Loucy (cell line): Measurements from ENCODE around the gene MPG.

Source experiments
- H2AFZ ChIP-seq: fragments of 200-600 bp; sonication (generic); 2 replicates; pipeline ENCODE4 v1.6.0; 2016; ENCODE audit warnings: antibody characterized with exemption, mild to moderate bottlenecking, low read length, moderate library complexity
- H3F3A ChIP-seq: fragments of 200-600 bp; 2 replicates; pipeline ENCODE4 v1.6.0; 2016; ENCODE audit warnings: antibody characterized with exemption, low read depth, mild to moderate bottlenecking
- H3K27me3 ChIP-seq: fragments of 200-600 bp; sonication (generic); 2 replicates; pipeline ENCODE4 v1.6.1; 2014; ENCODE audit warnings: low read length, mild to moderate bottlenecking; ENCODE audit not compliant: insufficient read depth, poor library complexity, severe bottlenecking
- H3K36me3 ChIP-seq: fragments of 200-600 bp; sonication (generic); 2 replicates; pipeline ENCODE4 v1.6.1; 2016; ENCODE audit warnings: low read length; ENCODE audit not compliant: insufficient read depth
- H3K4me1 ChIP-seq: fragments of 200-600 bp; sonication (generic); 2 replicates; pipeline ENCODE4 v1.5.1; 2014; ENCODE audit warnings: low read length, mild to moderate bottlenecking; ENCODE audit not compliant: insufficient read depth, poor library complexity, severe bottlenecking
- H3K4me2 ChIP-seq: fragments of 200-600 bp; sonication (generic); 2 replicates; pipeline ENCODE4 v1.6.0; 2014; ENCODE audit warnings: antibody characterized with exemption, low read length, low read depth, mild to moderate bottlenecking; ENCODE audit not compliant: poor library complexity, severe bottlenecking
- H3K4me3 ChIP-seq: fragments of 200-600 bp; sonication (generic); 2 replicates; pipeline ENCODE4 v1.5.1; 2014; ENCODE audit warnings: low read length, mild to moderate bottlenecking, mixed read lengths; ENCODE audit not compliant: poor library complexity, severe bottlenecking
- H3K79me2 ChIP-seq: fragments of 200-600 bp; sonication (generic); 2 replicates; pipeline ENCODE4 v1.6.1; 2014; ENCODE audit warnings: low read length; ENCODE audit not compliant: insufficient read depth
- H3K9ac ChIP-seq: fragments of 200-600 bp; sonication (generic); 2 replicates; pipeline ENCODE4 v1.6.0; 2014; ENCODE audit warnings: mild to moderate bottlenecking, low read depth, low read length, moderate library complexity; ENCODE audit not compliant: poor library complexity, severe bottlenecking
- H3K9me2 ChIP-seq: fragments of 200-600 bp; sonication (generic); replicated peaks from 2 replicates; pipeline ENCODE4 v1.6.1; 2016; ENCODE audit warnings: low read depth, low read length, mixed read lengths
- H3K9me3 ChIP-seq: fragments of 200-600 bp; sonication (generic); 2 replicates; pipeline ENCODE4 v1.6.1; 2014; ENCODE audit warnings: mild to moderate bottlenecking, antibody characterized with exemption, low read length, low read depth; ENCODE audit not compliant: insufficient read depth
- H4K20me1 ChIP-seq: fragments of 200-600 bp; sonication (generic); 2 replicates; pipeline ENCODE4 v1.6.0; 2014; ENCODE audit warnings: antibody characterized with exemption, low read length, mild to moderate bottlenecking; ENCODE audit not compliant: insufficient read depth, poor library complexity, severe bottlenecking
- EZH2phosphoT487 ChIP-seq: fragments of 200-600 bp; IDR thresholded peaks from 2 replicates; pipeline ENCODE4 v1.6.1; 2018; ENCODE audit warnings: antibody characterized with exemption, mild to moderate bottlenecking, moderate library complexity, borderline replicate concordance
- TF ChIP-seq, protein P1 (sequence below): fragments of 200-600 bp; sonication (generic); conservative IDR thresholded peaks from 2 replicates; pipeline ENCODE4 v1.5.1; 2014; ENCODE audit warnings: mild to moderate bottlenecking, antibody characterized with exemption, low read length

MPG gene

DNA sequence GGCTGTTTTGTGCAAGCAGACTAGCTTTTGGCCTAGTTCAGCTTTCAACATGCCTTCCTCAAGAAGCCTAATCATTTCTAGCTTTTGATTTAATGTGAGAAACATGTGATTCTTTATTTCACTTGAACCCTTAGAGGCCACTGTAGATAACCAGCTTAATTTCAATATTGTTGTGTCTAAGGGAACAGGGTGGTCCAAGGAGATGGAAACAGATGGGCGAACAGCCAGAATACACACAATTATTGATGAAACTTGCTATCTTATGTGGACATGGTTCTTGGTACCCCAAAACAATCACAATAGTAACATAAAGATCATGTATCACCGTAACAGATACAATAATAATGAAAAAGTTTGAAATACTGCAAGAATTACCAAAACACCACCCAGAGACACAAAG, 55.7 kb downstream of the MPG start:
- H3K4me1 ChIP-seq: peaks cover 8% of the 10 kb centered on the region
- 0 out of 2 replicates have a peak, but pooled peaks cover 3% of the 10 kb centered on the region for H3F3A ChIP-seq
- no peaks in the 10 kb centered on the region for H3K36me3 ChIP-seq
- no peak overlapping the region for H3K4me2 ChIP-seq
- H3K4me3 ChIP-seq: no peak overlapping the region
- H3K79me2 ChIP-seq: no peaks in the 10 kb centered on the region
- H3K9me3 ChIP-seq: no peaks in the 10 kb centered on the region
- H3K9ac ChIP-seq: no peak overlapping the region
- H2AFZ ChIP-seq: no peak overlapping the region
- TF ChIP-seq, protein P1, sequence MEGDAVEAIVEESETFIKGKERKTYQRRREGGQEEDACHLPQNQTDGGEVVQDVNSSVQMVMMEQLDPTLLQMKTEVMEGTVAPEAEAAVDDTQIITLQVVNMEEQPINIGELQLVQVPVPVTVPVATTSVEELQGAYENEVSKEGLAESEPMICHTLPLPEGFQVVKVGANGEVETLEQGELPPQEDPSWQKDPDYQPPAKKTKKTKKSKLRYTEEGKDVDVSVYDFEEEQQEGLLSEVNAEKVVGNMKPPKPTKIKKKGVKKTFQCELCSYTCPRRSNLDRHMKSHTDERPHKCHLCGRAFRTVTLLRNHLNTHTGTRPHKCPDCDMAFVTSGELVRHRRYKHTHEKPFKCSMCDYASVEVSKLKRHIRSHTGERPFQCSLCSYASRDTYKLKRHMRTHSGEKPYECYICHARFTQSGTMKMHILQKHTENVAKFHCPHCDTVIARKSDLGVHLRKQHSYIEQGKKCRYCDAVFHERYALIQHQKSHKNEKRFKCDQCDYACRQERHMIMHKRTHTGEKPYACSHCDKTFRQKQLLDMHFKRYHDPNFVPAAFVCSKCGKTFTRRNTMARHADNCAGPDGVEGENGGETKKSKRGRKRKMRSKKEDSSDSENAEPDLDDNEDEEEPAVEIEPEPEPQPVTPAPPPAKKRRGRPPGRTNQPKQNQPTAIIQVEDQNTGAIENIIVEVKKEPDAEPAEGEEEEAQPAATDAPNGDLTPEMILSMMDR: no peak
- no peak for TF ChIP-seq EZH2phosphoT487
- no peaks in the 10 kb centered on the region for H4K20me1 ChIP-seq
- H3K9me2 ChIP-seq: no peaks in the 10 kb centered on the region
- no peaks in the 10 kb centered on the region for H3K27me3 ChIP-seq
